Gastroesophageal sphincter (tissue), 3 donors: ENCODE measurements around the gene RBM19.

Experiments used
- EP300 ChIP-seq: sonication (generic); formaldehyde crosslinking; IDR thresholded peaks from one replicate; pipeline ENCODE4 v1.6.1; 2017; ENCODE audit warnings: antibody characterized with exemption, mild to moderate bottlenecking
- POLR2A ChIP-seq, 2 donors: fragments of 450-650 bp; IDR thresholded peaks; one replicate each; pipeline ENCODE4 v1.6.1; 2017; ENCODE audit warnings: antibody characterized with exemption in 2 of 2, mild to moderate bottlenecking in 2 of 2, moderate library complexity in 1 of 2
- POLR2AphosphoS5 ChIP-seq: sonication (generic); formaldehyde crosslinking; IDR thresholded peaks from one replicate; pipeline ENCODE4 v1.6.1; 2017; ENCODE audit warnings: antibody characterized with exemption
- TF ChIP-seq, protein P1 (sequence below), 4 experiments: fragments of 200-600 bp in 2 of 4; fragments of 450-650 bp in 2 of 4; sonication (generic) in 1 of 4; IDR thresholded peaks; one replicate each; pipeline ENCODE4 v1.5.1; 2017 to 2019; ENCODE audit warnings: antibody characterized with exemption in 4 of 4, mild to moderate bottlenecking in 2 of 4, moderate library complexity in 2 of 4

DNA sequence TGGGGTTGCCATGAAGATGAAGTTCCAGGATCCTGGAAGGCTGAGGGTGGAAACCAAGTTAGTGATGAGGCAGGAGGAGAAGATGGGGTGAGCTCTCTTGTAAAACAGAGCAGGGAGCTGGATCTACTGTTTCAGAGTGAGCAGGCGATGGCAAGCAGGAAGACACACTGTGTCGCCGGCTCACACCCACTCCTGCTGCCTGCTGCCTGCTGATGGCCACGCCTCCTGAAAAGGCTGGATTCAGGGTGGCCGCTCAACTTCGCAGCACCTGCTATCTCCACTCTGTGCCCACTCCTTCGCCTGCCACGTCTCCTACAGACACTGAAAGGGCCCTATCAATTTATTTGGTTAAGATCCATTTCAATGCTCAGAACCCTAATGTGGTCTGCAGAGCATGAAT lies 96.1 kb downstream of the RBM19 start:
- TF ChIP-seq, protein P1, sequence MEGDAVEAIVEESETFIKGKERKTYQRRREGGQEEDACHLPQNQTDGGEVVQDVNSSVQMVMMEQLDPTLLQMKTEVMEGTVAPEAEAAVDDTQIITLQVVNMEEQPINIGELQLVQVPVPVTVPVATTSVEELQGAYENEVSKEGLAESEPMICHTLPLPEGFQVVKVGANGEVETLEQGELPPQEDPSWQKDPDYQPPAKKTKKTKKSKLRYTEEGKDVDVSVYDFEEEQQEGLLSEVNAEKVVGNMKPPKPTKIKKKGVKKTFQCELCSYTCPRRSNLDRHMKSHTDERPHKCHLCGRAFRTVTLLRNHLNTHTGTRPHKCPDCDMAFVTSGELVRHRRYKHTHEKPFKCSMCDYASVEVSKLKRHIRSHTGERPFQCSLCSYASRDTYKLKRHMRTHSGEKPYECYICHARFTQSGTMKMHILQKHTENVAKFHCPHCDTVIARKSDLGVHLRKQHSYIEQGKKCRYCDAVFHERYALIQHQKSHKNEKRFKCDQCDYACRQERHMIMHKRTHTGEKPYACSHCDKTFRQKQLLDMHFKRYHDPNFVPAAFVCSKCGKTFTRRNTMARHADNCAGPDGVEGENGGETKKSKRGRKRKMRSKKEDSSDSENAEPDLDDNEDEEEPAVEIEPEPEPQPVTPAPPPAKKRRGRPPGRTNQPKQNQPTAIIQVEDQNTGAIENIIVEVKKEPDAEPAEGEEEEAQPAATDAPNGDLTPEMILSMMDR (IDR thresholded peaks at IDR 0.05): no peak
- TF ChIP-seq EP300 (no peak), POLR2A (IDR thresholded peaks at IDR 0.05) (no peak), POLR2AphosphoS5 (no peak)
